H1 (cell line): ENCODE results near the gene MBD1. TPM values are rescaled to one million over a fixed set of nuclear protein-coding genes. Genes with fewer than 3 reads are reported as not detected.

Experiments
- PHF8 ChIP-seq: fragments of 200-600 bp; sonication (generic); conservative IDR thresholded peaks from 2 replicates; pipeline ENCODE4 v1.7.1; 2012; ENCODE audit warnings: low read depth, mild to moderate bottlenecking, inconsistent platforms, low read length, moderate library complexity
- SIN3A ChIP-seq, 2 experiments: IDR thresholded peaks in 1 of 2; conservative IDR thresholded peaks in 1 of 2; 2 replicates each; pipeline ENCODE4 v1.6.1; 2011 to 2012; ENCODE audit warnings: low read length in 2 of 2, improper control_type of control experiment in 1 of 2, low read depth in 1 of 2, mild to moderate bottlenecking in 1 of 2
- polyA plus RNA-seq, 7 experiments: library from polyadenylated mRNA; depleted of rRNA in 3 of 7; stranded (reverse) in 5 of 7; unstranded in 2 of 7; fragments of >200 nt in 5 of 7; fragments of 200-250 nt in 2 of 7; gene quantifications; 1 replicate in 5 of 7; 2 replicates in 1 of 7; 4 replicates in 1 of 7; pipeline versions ENCODE4 v1.2.1 to v1.2.3, GENCODE V29; 2011 to 2013; ENCODE audit warnings: missing spikeins in 2 of 7, mixed read lengths in 2 of 7
- total RNA-seq: library from RNA; stranded (reverse); fragmentation: NEBNext Ultra II Directional; extraction: Animal tissue kit (Norgen Biotek cat#: 25700); gene quantifications from 2 replicates; pipeline ENCODE4 v1.2.1, GENCODE V29; 2021

The MBD1 gene
- total and polyA plus RNA-seq, 2 of the 8 experiments (the other 6 are each of a cell fraction or from before 2014, with no cell fraction given) = 32.2 to 41.6 TPM

DNA sequence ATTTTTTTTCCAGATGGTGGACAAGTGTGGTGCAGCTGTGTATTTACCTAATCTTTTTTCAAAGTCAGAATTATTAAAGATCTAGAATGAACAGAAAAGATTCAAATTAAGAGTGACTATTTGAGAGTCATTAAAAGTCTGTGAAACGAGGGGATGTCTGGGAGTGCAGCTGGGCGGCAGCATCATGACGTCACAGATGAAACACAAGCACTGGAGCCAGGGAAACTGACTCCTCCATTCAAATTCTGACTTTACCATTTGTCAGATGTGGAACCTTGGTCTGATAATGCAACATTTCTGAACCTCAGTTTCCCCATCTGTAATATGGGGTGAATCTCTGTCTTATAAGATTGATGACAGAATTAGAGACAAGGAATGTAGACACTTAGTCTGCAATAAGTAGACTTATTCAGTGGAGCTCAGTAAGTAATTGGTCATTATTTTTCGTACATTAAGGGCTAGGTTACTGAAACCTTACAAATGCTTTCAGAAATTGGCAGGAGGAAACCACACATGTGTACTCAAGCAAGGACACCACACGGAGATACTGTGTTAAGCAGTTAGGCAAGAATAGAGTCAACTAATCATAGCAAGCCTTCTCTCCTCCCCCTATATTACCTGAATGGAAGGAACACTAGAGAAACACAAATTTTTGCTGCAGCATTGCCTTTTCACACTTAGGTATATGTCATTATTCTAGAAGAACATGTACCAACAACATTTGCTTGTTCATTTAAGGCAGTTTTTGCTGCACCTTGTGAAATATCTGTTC, 34.0 kb upstream of the MBD1 start (continued):
- TF ChIP-seq SIN3A (conservative IDR thresholded peaks at IDR 0.05 in 1 of 2, IDR thresholded peaks at IDR 0.05 in 1 of 2; ENCODE audit: low read depth in 1 of 2, low read length in 2 of 2) = no peak
- TF ChIP-seq PHF8 = no peak
